Esophagus muscularis mucosa (tissue), 4 donors: ENCODE measurements around the gene DISC1. TPM values are rescaled to one million over a fixed set of nuclear protein-coding genes. Genes with fewer than 3 reads are reported as not detected.

Experiments used
- DNase-seq: peaks from one replicate; pipeline ENCODE4 v3.0.0-alpha.2; 2017; ENCODE audit errors: extremely low spot score
- H3K27ac ChIP-seq, 4 donors: fragments of 200-600 bp; sonication (generic); replicated peaks in 1 of 4; 1 replicate in 3 of 4; 2 replicates in 1 of 4; pipeline ENCODE4 v1.5.1; 2016 to 2019; ENCODE audit warnings: mild to moderate bottlenecking in 1 of 4
- H3K27me3 ChIP-seq, 4 donors: fragments of 200-600 bp; sonication (generic); one replicate each; pipeline versions ENCODE4 v1.5.1 to v1.6.0; 2016 to 2019
- H3K36me3 ChIP-seq, 4 donors: fragments of 200-600 bp; sonication (generic); one replicate each; pipeline ENCODE4 v1.5.1; 2016 to 2019
- H3K4me1 ChIP-seq, 4 donors: fragments of 200-600 bp; sonication (generic); one replicate each; pipeline ENCODE4 v1.5.1; 2016 to 2019
- H3K4me3 ChIP-seq, 4 donors: fragments of 200-600 bp; sonication (generic); 1 replicate in 2 of 4; 2 replicates in 2 of 4; pipeline ENCODE4 v1.5.1; 2016 to 2019; ENCODE audit warnings: mild to moderate bottlenecking in 4 of 4, moderate library complexity in 1 of 4
- H3K9me3 ChIP-seq, 4 donors: fragments of 200-600 bp; sonication (generic); 1 replicate in 3 of 4; 2 replicates in 1 of 4; pipeline ENCODE4 v1.5.1; 2016 to 2019
- EP300 ChIP-seq: sonication (generic); formaldehyde crosslinking; IDR thresholded peaks from one replicate; pipeline ENCODE4 v1.6.1; 2017; ENCODE audit warnings: antibody characterized with exemption
- POLR2A ChIP-seq: fragments of 450-650 bp; IDR thresholded peaks from one replicate; pipeline ENCODE4 v1.6.1; 2017; ENCODE audit warnings: antibody characterized with exemption, moderate library complexity, mild to moderate bottlenecking, low read depth
- POLR2AphosphoS5 ChIP-seq, 2 donors: sonication (generic); formaldehyde crosslinking; IDR thresholded peaks; one replicate each; pipeline ENCODE4 v1.6.1; 2017; ENCODE audit warnings: antibody characterized with exemption in 2 of 2
- WGBS: methylation state at CpG from one replicate; pipeline ENCODE4 v1.1.5; 2018; 5-methylcytosine and 5-hydroxymethylcytosine counted together
- intact Hi-C: fragments of 100-400 bp; cut with DNase I; formaldehyde crosslinking; loops from one replicate; pipeline ENCODE4 v1.15.1; 2023
- total RNA-seq, 4 donors: library from RNA; depleted of rRNA; stranded (reverse); fragments of >200 nt; gene quantifications; one replicate each; pipeline versions ENCODE4 v1.1.0 to v1.2.1, GENCODE V29; 2016
- TF ChIP-seq, protein P1 (sequence below), 3 experiments: fragments of 200-600 bp in 2 of 3; fragments of 450-650 bp in 1 of 3; sonication (generic) in 2 of 3; IDR thresholded peaks; one replicate each; pipeline ENCODE4 v1.5.1; 2017 to 2019; ENCODE audit warnings: antibody characterized with exemption in 3 of 3, mild to moderate bottlenecking in 2 of 3, moderate library complexity in 1 of 3

Gene DISC1
- total RNA-seq, 4 donors from 2014 or later: 5.3 to 6.6 (median 6.2) TPM

GRCh38 chr1:231738554-231738953 is 112.0 kb downstream of the DISC1 start:
- TF ChIP-seq POLR2AphosphoS5 (IDR thresholded peaks at IDR 0.05): no peak
- TF ChIP-seq EP300: no peak
- no peak for TF ChIP-seq POLR2A
- TF ChIP-seq, protein P1, sequence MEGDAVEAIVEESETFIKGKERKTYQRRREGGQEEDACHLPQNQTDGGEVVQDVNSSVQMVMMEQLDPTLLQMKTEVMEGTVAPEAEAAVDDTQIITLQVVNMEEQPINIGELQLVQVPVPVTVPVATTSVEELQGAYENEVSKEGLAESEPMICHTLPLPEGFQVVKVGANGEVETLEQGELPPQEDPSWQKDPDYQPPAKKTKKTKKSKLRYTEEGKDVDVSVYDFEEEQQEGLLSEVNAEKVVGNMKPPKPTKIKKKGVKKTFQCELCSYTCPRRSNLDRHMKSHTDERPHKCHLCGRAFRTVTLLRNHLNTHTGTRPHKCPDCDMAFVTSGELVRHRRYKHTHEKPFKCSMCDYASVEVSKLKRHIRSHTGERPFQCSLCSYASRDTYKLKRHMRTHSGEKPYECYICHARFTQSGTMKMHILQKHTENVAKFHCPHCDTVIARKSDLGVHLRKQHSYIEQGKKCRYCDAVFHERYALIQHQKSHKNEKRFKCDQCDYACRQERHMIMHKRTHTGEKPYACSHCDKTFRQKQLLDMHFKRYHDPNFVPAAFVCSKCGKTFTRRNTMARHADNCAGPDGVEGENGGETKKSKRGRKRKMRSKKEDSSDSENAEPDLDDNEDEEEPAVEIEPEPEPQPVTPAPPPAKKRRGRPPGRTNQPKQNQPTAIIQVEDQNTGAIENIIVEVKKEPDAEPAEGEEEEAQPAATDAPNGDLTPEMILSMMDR (IDR thresholded peaks at IDR 0.05): no peak
- Histone ChIP-seq H3K36me3 (no peaks in the 10 kb centered on the region), H3K27ac (no peak overlapping the region), H3K4me1 (no peaks in the 10 kb centered on the region), H3K27me3 (no peaks in the 10 kb centered on the region), H3K4me3 (no peak overlapping the region), H3K9me3 (no peaks in the 10 kb centered on the region)
- 100% methylated on average over 1 of the region's 1 CpG for WGBS
- intact Hi-C loops: no loop called here
- no peak for DNase-seq

GRCh38 chr1:231743966-231744365 is 117.4 kb downstream of the DISC1 start:
- DNase-seq: no peak
- WGBS: 87% methylated on average over 4 of the region's 4 CpGs
- intact Hi-C loops: no loop called here

GRCh38 chr1:231748760-231749415 is 122.3 kb downstream of the DISC1 start:
- intact Hi-C loops: no loop called here
- Histone ChIP-seq H3K27ac (no peak overlapping the region), H3K4me3 (no peak overlapping the region), H3K4me1 (peaks cover 0 to 5% (median 2%) of the 10 kb centered on the region in 4 donors), H3K27me3 (no peaks in the 10 kb centered on the region), H3K9me3 (peaks cover 0 to 14% (median 12%) of the 10 kb centered on the region in 4 donors), H3K36me3 (peaks cover 0 to 22% (median 10%) of the 10 kb centered on the region in 4 donors)
- no peak for DNase-seq
- WGBS: 71% methylated on average over 2 of the region's 2 CpGs
- TF ChIP-seq POLR2AphosphoS5 (IDR thresholded peaks at IDR 0.05) (no peak), EP300 (no peak)
- TF ChIP-seq, protein P1 (IDR thresholded peaks at IDR 0.05): no peak

More at GRCh38 chr1:231743966-231744365, 117.4 kb downstream of the DISC1 start:
- Histone ChIP-seq H3K36me3 (no peaks in the 10 kb centered on the region), H3K27ac (no peak overlapping the region), H3K4me1 (peaks cover 0 to 3% (median 2%) of the 10 kb centered on the region in 4 donors), H3K4me3 (no peak overlapping the region), H3K9me3 (no peaks in the 10 kb centered on the region), H3K27me3 (no peaks in the 10 kb centered on the region)
- TF ChIP-seq EP300: no peak
- TF ChIP-seq POLR2AphosphoS5 (IDR thresholded peaks at IDR 0.05): no peak
- TF ChIP-seq, protein P1 (IDR thresholded peaks at IDR 0.05): no peak
- TF ChIP-seq POLR2A: no peak

DNA sequence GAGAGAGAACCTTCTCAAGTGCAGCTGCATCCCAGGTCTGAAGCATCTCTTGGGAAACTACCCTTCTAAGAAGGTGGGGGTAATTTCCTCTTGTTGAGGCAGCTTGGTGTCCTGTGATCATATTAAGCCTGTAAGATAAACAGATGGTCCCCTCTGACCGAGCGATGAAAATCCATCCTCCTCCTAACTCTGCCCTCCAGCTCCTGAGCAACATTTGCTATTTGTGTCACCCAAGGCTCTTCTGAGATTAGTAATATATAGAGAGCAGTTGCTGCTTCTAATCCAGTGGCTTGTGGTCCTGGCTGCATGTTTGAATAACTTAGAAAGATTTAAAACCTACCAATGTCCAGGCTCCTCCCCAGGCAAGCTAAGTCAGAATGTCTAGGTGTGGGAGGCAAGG is 123.7 kb downstream of the DISC1 start:
- peaks cover 0 to 5% (median 2%) of the 10 kb centered on the region in 4 donors for H3K4me1 ChIP-seq
- H3K27me3 ChIP-seq: no peaks in the 10 kb centered on the region
- peaks cover 0 to 23% (median 10%) of the 10 kb centered on the region in 4 donors for H3K36me3 ChIP-seq
- TF ChIP-seq POLR2A (no peak), POLR2AphosphoS5 (IDR thresholded peaks at IDR 0.05) (no peak), EP300 (no peak)
- TF ChIP-seq, protein P1 (IDR thresholded peaks at IDR 0.05): no peak
- DNase-seq: no peak
- WGBS: 90% methylated on average over 2 of the region's 2 CpGs
- H3K4me3 ChIP-seq: no peak overlapping the region
- intact Hi-C loops: no loop called here
- H3K9me3 ChIP-seq: peaks cover 0 to 18% (median 14%) of the 10 kb centered on the region in 4 donors
- no peak overlapping the region for H3K27ac ChIP-seq
